Sigmoid colon (tissue), 4 donors: ENCODE measurements around the gene CPLX3.

ENCODE experiments used
- CTCF ChIP-seq, 4 experiments: fragments of 450-650 bp in 3 of 4; fragments of 200-600 bp in 1 of 4; IDR thresholded peaks; one replicate each; pipeline ENCODE4 v1.5.1; 2016 to 2019; ENCODE audit warnings: antibody characterized with exemption in 4 of 4, mild to moderate bottlenecking in 3 of 4, moderate library complexity in 2 of 4
- EP300 ChIP-seq, 4 donors: sonication (generic); formaldehyde crosslinking; IDR thresholded peaks; one replicate each; pipeline ENCODE4 v1.6.1; 2017; ENCODE audit warnings: antibody characterized with exemption in 4 of 4
- POLR2A ChIP-seq, 2 donors: fragments of 450-650 bp; IDR thresholded peaks; one replicate each; pipeline ENCODE4 v1.6.1; 2016; ENCODE audit warnings: antibody characterized with exemption in 2 of 2, mild to moderate bottlenecking in 2 of 2, moderate library complexity in 2 of 2
- POLR2AphosphoS5 ChIP-seq, 4 donors: sonication (generic); formaldehyde crosslinking; IDR thresholded peaks; one replicate each; pipeline ENCODE4 v1.6.1; 2017; ENCODE audit warnings: antibody characterized with exemption in 4 of 4

DNA sequence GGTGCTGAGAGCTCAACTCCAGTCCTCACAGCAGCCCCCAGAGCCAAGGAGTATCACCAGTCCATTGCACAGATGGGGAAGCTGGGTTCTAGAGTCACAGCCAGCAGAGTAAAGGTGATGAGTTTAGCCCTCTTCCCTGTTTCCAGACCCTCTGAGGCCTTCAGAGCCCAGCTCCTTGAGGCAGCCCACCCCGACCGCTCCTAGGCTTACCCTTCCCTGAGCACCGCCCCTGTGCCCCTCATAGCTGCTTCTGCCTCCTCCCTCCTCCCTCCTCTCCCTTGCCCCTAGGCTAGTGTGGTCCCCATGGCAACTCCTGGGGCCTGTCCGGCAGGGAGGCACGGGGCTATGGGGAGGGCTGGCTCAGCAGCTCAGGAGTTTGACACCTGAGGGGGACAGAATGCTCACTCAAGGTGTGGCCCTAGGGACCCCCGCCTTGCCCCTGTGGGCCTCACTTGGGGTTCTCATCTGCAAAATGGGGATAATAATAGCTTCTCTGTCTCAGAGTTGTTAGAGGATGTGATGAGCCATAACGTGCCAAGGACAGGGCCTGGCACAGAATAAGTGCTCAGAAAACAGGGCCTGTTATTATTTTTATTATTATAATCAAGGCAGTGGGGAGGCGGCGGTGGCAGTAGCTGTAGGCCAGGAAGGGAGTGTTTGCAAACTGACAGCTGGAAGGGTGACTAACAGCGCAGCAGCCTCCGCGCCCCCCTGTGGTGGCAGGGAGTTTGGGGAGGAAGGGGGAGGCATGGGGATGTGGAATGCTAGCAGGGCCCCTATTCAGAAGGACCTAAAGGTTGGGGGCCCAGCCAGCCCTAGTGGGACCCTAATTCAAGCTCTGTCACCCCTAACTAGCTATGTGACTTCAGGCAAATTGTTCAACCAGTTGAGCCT is 33.0 kb upstream of the CPLX3 start:
- TF ChIP-seq CTCF (IDR thresholded peaks at IDR 0.05): no peak
- TF ChIP-seq POLR2A (IDR thresholded peaks at IDR 0.05): no peak
- no peak for TF ChIP-seq POLR2AphosphoS5 (IDR thresholded peaks at IDR 0.05)
- TF ChIP-seq EP300 (IDR thresholded peaks at IDR 0.05): no peak
